ENCODE measurements around the gene CLDND2.
A peak's percentile ranks its signal among the peaks of the same experiment; 100 is the strongest.

CLDND2 gene

GRCh38 chr19:51380379-51380778, 11.6 kb upstream of the CLDND2 start:
- DNase-seq, result no peak

DNA sequence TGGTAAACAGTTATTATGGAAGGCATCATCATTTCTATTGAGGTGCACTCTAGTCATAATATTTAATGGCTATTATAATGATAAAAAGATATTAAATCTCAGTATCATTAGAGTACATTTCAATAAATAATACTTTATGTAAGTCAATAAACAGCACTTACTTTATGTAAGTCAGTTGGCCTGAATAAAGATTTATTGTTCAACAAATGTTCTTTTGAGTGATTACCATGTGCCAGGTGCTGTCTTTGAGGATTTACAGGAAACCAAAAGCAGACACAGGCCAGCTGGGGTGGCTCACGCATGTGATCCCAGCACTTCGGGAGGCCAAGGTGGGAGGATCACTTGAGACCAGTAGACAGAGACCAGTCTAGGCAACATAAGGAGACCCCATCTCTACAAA, 8.6 kb upstream of the CLDND2 start:
- DNase-seq, result no peak

- DNase-seq, result no peak
Measured at GRCh38 chr19:51375504-51376221, 6.9 kb upstream of the CLDND2 start.

DNA sequence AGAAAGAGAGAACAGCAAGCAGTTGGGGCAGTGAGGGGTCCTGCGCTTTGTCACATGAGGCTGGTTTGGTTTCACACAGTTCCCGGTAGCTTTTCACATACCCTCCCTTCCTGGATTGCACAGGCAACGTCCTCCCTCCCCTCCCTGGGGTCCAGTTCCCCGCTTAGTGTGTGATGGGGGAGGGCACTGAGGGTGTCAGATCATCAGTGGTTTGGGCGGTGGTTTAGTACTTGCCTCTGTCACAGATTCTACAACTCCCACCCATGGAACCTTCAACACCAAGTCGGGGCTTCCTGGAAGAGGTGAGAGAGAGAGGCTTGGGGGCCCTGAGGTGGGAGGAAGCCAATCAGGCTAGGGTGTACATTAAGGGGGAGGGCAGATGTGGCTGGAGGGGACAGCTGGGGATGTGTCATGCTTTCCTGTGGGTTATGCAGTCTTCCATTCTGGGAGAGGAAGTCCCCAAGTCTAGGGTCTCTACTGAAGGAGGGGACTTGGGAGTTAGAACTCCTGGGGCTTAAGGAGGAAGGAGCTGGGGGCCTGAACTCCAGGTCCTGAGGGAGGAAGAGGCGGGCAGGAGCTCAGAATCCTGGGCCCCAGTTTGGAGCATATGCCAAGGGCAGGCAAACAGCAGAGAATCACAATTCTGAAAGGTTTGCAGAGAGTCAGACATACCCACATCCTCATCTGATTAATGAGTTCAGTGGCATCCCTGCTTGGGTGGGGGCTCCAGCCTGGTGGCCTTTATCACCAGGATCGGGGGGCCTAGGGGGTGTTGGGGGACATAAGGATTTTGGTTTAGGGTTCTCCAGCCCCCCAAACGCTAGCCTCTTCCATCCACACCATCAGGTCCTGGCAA, 4.1 kb upstream of the CLDND2 start, which contains the start of gene NKG7:
Gene NKG7 (minus strand): TSS at position 6 of the 856 bp plus-strand sequence. CDS start 119 bp downstream, outside the sequence.
- DNase-seq, result no peak

- DNase-seq, result no peak
Measured at GRCh38 chr19:51372021-51372648, 3.3 kb upstream of the CLDND2 start.

- DNase-seq, result no peak
Measured at GRCh38 chr19:51371186-51371690, 2.4 kb upstream of the CLDND2 start.

GRCh38 chr19:51370230-51370629, 1.4 kb upstream of the CLDND2 start:
- DNase-seq, result no peak

DNA sequence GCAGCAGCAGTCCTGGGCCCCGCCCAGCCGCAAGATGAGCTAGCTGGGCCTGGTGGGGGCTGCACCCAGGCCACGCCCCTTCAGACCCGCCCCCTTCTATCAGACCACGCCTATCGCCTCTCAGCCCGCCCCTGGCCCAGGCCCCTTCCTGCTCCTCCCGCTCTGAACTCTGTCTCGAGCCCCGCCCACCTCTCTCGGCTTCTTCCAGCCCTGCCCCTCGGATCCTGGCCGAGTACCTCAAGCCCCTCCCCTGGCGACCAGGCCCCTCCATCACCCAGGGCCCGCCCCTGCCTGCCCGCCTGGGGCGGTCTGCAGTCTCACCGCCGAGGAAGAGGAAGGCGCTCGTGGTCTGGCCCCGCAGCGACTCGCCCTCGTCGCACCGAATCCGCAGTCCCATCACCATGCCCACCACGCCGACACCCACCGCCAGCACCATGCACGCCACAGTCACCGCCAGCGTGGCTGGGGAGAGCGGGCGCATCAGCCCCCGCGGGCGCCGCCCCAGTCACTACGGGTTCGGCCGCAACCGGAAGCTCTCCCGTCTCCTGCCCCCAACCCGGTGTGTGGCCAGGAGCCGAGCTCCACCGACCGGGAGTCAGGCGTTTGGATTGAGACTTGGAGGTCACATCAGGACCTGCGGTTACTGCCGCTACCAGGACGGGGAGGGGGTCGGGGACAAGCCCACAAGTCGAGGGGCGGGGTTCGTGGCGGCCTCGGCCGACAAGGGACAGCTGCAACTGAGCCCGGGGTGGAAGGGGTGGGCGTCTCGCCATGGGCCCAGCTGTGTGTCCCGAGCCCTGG, 1.0 kb downstream of the CLDND2 start:
- no peak for DNase-seq

DNA sequence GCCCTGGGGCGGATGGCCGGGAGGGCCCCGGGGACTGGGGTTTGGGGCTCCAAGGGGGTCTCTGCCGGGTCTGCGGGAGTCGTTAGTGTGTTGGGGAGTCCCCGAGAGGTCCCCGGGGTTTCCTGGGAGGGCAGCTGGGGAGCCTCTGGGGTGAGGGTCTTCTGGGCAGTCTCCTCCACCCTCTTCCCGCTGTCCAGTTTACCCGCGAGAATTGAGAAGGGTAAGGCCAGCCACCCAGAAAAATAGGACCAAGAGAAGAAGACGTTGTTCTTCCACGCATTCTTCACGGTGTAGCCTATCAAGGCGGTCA, 1.6 kb downstream of the CLDND2 start:
- no peak for DNase-seq

- peak; percentile 72 for DNase-seq
Measured at GRCh38 chr19:51366389-51367254, 2.2 kb downstream of the CLDND2 start.

DNA sequence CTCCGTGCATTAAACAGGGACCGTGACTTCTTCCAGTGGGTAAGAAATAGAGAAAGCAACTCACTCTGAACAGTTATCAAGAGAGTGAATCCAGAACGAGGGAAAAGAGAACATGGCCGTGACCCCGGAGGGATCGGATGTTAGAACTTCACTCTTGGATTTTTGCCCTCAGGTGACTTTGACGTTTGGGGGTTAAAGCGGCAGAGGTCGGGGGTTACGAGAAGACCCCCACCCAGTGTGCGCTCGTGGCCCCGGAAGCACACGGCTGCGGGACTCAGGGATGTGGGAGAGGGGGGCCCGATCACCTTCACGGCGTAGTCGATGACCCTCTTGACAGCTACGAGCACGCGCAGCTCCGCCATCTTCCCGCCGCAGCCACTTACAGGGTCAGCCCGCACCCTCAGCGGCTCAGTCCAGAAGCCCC, 2.8 kb downstream of the CLDND2 start, which contains the start of gene ETFB:
Gene ETFB (minus strand): TSS at position 424 of the 424 bp plus-strand sequence. CDS start 62 bp downstream, at position 362.
- no peak for DNase-seq

- DNase-seq, result no peak
Measured at GRCh38 chr19:51365211-51365964, 3.4 kb downstream of the CLDND2 start.

- DNase-seq, result no peak
Measured at GRCh38 chr19:51364200-51365106, 4.3 kb downstream of the CLDND2 start.

- no peak for DNase-seq
Measured at GRCh38 chr19:51361239-51361638, 7.6 kb downstream of the CLDND2 start.

DNA sequence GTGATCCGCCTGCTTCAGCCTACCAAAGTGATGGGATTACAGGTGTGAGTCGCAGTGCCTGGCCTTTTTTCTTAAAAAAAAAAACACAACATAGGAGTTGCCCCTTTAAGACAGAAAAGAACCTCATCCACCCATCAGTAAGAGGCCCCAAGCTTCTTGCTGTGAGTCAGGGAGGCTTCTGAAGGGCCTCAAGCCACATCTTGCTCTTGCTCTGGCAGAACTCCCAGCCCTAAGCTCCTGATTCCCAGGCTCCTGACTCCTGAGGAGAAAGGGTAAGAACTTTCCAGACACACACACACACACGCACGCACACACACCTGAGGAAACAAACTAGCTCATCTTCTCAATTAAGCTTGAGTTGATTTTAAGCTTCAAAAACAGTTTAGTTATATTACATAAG, 9.5 kb downstream of the CLDND2 start:
- DNase-seq, result no peak

DNA sequence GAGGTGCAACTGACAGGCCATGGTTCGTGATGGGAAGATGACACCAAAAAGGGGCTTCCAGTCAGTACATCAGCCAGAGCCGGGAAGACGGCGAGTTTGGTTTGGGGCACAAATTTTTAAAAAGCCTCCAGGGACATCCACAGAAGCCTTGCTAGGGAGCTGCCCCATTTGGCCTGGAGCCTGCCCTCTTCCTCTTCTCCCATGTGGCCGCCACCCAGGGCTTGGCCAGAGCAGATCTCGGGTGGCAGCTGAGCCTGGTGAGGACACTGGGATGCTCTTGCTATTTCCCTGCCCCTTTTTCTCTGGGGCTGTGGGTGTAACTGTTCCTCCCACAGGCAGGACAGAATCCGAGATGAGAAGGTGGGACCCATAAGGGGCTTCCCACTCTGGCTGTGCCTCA, 10.9 kb downstream of the CLDND2 start:
- no peak for DNase-seq

- DNase-seq, result no peak
Measured at GRCh38 chr19:51356159-51356801, 12.5 kb downstream of the CLDND2 start.

- DNase-seq, result no peak
Measured at GRCh38 chr19:51354742-51355148, 14.1 kb downstream of the CLDND2 start.

- no peak for DNase-seq
Measured at GRCh38 chr19:51354103-51354741, 14.6 kb downstream of the CLDND2 start.

All from NCI-H1105 (cell line).